CD14-positive monocyte (primary cell): ENCODE results near the gene TNFRSF12A. TPM values are rescaled to one million over a fixed set of nuclear protein-coding genes. Genes with fewer than 3 reads are reported as not detected.

Experiments
- DNase-seq, 3 donors: peaks; one replicate each; pipeline ENCODE4 v3.0.0-alpha.2; 2011 to 2022
- H2AFZ ChIP-seq: 2 replicates; pipeline ENCODE4 v1.6.0; 2012; ENCODE audit warnings: mild to moderate bottlenecking, low read depth, low read length, inconsistent platforms; ENCODE audit not compliant: insufficient read depth, poor library complexity, severe bottlenecking
- H3K27ac ChIP-seq, 2 donors: 1 replicate in 1 of 2; 2 replicates in 1 of 2; pipeline ENCODE4 v1.5.1; 2012 to 2013; ENCODE audit warnings: low read length in 2 of 2, control low read depth in 1 of 2, inconsistent platforms in 1 of 2, low read depth in 1 of 2, mild to moderate bottlenecking in 1 of 2
- H3K27me3 ChIP-seq, 2 donors: one replicate each; pipeline versions ENCODE4 v1.6.0 to v1.6.1; 2011 to 2013; ENCODE audit warnings: low read length in 2 of 2; ENCODE audit not compliant: control insufficient read depth in 2 of 2, insufficient read depth in 2 of 2
- H3K36me3 ChIP-seq, 2 donors: replicated peaks in 1 of 2; 1 replicate in 1 of 2; 2 replicates in 1 of 2; pipeline versions ENCODE4 v1.5.1 to v1.6.1; 2012 to 2013; ENCODE audit warnings: low read length in 2 of 2, control low read depth in 1 of 2, inconsistent platforms in 1 of 2, mild to moderate bottlenecking in 1 of 2; ENCODE audit not compliant: insufficient read depth in 2 of 2, control insufficient read depth in 1 of 2
- H3K4me1 ChIP-seq, 2 donors: 1 replicate in 1 of 2; 2 replicates in 1 of 2; pipeline versions ENCODE4 v1.5.1 to v1.6.1; 2012 to 2013; ENCODE audit warnings: low read length in 2 of 2, control low read depth in 1 of 2, inconsistent platforms in 1 of 2, mild to moderate bottlenecking in 1 of 2, moderate library complexity in 1 of 2; ENCODE audit not compliant: insufficient read depth in 2 of 2, control insufficient read depth in 1 of 2
- H3K4me2 ChIP-seq: replicated peaks from 2 replicates; pipeline ENCODE3; 2012; ENCODE audit warnings: low read length, moderate library complexity, mild to moderate bottlenecking; ENCODE audit not compliant: poor library complexity, severe bottlenecking; ENCODE audit errors: extremely low read depth
- H3K4me3 ChIP-seq, 3 experiments: fragments of 200-600 bp in 1 of 3; sonication (generic) in 1 of 3; replicated peaks in 1 of 3; 1 replicate in 2 of 3; 2 replicates in 1 of 3; pipeline ENCODE4 v1.5.1; 2011 to 2013; ENCODE audit warnings: low read length in 3 of 3, mild to moderate bottlenecking in 3 of 3, control low read depth in 2 of 3, low read depth in 2 of 3, inconsistent platforms in 1 of 3, moderate library complexity in 1 of 3
- H3K79me2 ChIP-seq: 2 replicates; pipeline ENCODE4 v1.6.0; 2012; ENCODE audit warnings: mild to moderate bottlenecking, control low read depth, inconsistent platforms, low read length, moderate library complexity; ENCODE audit not compliant: insufficient read depth
- H3K9ac ChIP-seq: 2 replicates; pipeline ENCODE4 v1.6.0; 2017; ENCODE audit warnings: low read length, mild to moderate bottlenecking; ENCODE audit not compliant: insufficient read depth, poor library complexity, severe bottlenecking
- H3K9me3 ChIP-seq, 2 donors: replicated peaks in 1 of 2; 1 replicate in 1 of 2; 2 replicates in 1 of 2; pipeline versions ENCODE4 v1.5.1 to v1.6.1; 2012 to 2013; ENCODE audit warnings: low read length in 2 of 2, control low read depth in 1 of 2; ENCODE audit not compliant: control insufficient read depth in 1 of 2, insufficient read depth in 1 of 2
- H4K20me1 ChIP-seq: 2 replicates; pipeline ENCODE4 v1.6.0; 2012; ENCODE audit warnings: mild to moderate bottlenecking, low read length, control low read depth, moderate library complexity; ENCODE audit not compliant: insufficient read depth
- H3K27ac Mint-ChIP-seq, 7 donors: one replicate each; pipeline ENCODE4 v1.8.0; 2020; ENCODE audit warnings: mild to moderate bottlenecking in 7 of 7, mixed read lengths in 7 of 7, moderate library complexity in 6 of 7, inconsistent platforms in 2 of 7
- H3K27me3 Mint-ChIP-seq, 3 donors: one replicate each; pipeline ENCODE4 v1.8.0; 2021 to 2022; ENCODE audit warnings: low read depth in 3 of 3, mild to moderate bottlenecking in 3 of 3, mixed read lengths in 3 of 3, moderate library complexity in 3 of 3, inconsistent platforms in 1 of 3
- H3K36me3 Mint-ChIP-seq, 2 donors: one replicate each; pipeline ENCODE4 v1.8.0; 2020; ENCODE audit warnings: mixed read lengths in 2 of 2, inconsistent platforms in 1 of 2, mild to moderate bottlenecking in 1 of 2
- H3K4me1 Mint-ChIP-seq: one replicate; pipeline ENCODE4 v1.8.0; 2020; ENCODE audit warnings: mild to moderate bottlenecking, mixed read lengths
- H3K4me3 Mint-ChIP-seq, 2 donors: one replicate each; pipeline ENCODE4 v1.8.0; 2020; ENCODE audit warnings: mild to moderate bottlenecking in 2 of 2, mixed read lengths in 2 of 2, moderate library complexity in 1 of 2
- H3K9me3 Mint-ChIP-seq, 7 donors: one replicate each; pipeline ENCODE4 v1.8.0; 2020 to 2022; ENCODE audit warnings: mixed read lengths in 7 of 7, mild to moderate bottlenecking in 6 of 7, moderate library complexity in 6 of 7, inconsistent platforms in 2 of 7
- CTCF ChIP-seq: fragments of 200-600 bp; IDR thresholded peaks from one replicate; pipeline ENCODE4 v1.8.0; 2022; ENCODE audit warnings: antibody characterized with exemption, mild to moderate bottlenecking
- WGBS: methylation state at CpG from one replicate; pipeline ENCODE4 v1.1.5; 2013; ENCODE audit warnings: missing lambda C conversion rate; ENCODE audit not compliant: insufficient coverage; 5-methylcytosine and 5-hydroxymethylcytosine counted together
- intact Hi-C, 2 donors: fragments of 100-400 bp; cut with micrococcal nuclease; formaldehyde crosslinking; loops; one replicate each; pipeline versions ENCODE4 v1.15.0 to v1.15.1; 2023
- polyA plus RNA-seq, 3 donors: library from polyadenylated mRNA; depleted of rRNA in 1 of 3; unstranded in 2 of 3; stranded (reverse) in 1 of 3; fragments of 300-500 nt in 2 of 3; fragments of >200 nt in 1 of 3; fragmentation: Illumina TruSeq in 2 of 3; gene quantifications; 1 replicate in 2 of 3; 2 replicates in 1 of 3; pipeline ENCODE4 v1.2.3, GENCODE V29; 2012 to 2021

Gene TNFRSF12A
- polyA plus RNA-seq, 3 donors = 2.9 to 6.2 (median 5.7) TPM

- Mint-ChIP-seq H3K4me3 (no peak overlapping the region), H3K27ac (peak overlapping the region in 1 of 7 donors; percentile 69), H3K36me3 (peaks cover 15 to 29% of the 10 kb centered on the region in 2 donors), H3K4me1 (peaks cover 27% of the 10 kb centered on the region), H3K27me3 (peaks cover 11 to 24% (median 16%) of the 10 kb centered on the region in 3 donors), H3K9me3 (peaks cover 0 to 7% (median 5%) of the 10 kb centered on the region in 7 donors)
- Histone ChIP-seq H3K9me3 (peaks cover 0 to 8% of the 10 kb centered on the region in 2 donors), H3K4me1 (peaks cover 30 to 46% of the 10 kb centered on the region in 2 donors), H3K79me2 (peaks cover 23% of the 10 kb centered on the region), H3K4me2 (peak overlapping the region; percentile 100), H3K4me3 (no peak overlapping the region), H3K9ac (no peak overlapping the region), H4K20me1 (peaks cover 36% of the 10 kb centered on the region), H3K27ac (no peak overlapping the region), H2AFZ (no peak overlapping the region), H3K36me3 (peaks cover 20 to 31% of the 10 kb centered on the region in 2 donors), H3K27me3 (peaks cover 10 to 21% of the 10 kb centered on the region in 2 donors)
- DNase-seq = no peak
- intact Hi-C loops = no loop called here
- TF ChIP-seq CTCF = no peak
- WGBS = 94% methylated on average over 30 of the region's 35 CpGs
Observed at GRCh38 chr16:2971134-2971984, 48.8 kb upstream of the TNFRSF12A start.

DNA sequence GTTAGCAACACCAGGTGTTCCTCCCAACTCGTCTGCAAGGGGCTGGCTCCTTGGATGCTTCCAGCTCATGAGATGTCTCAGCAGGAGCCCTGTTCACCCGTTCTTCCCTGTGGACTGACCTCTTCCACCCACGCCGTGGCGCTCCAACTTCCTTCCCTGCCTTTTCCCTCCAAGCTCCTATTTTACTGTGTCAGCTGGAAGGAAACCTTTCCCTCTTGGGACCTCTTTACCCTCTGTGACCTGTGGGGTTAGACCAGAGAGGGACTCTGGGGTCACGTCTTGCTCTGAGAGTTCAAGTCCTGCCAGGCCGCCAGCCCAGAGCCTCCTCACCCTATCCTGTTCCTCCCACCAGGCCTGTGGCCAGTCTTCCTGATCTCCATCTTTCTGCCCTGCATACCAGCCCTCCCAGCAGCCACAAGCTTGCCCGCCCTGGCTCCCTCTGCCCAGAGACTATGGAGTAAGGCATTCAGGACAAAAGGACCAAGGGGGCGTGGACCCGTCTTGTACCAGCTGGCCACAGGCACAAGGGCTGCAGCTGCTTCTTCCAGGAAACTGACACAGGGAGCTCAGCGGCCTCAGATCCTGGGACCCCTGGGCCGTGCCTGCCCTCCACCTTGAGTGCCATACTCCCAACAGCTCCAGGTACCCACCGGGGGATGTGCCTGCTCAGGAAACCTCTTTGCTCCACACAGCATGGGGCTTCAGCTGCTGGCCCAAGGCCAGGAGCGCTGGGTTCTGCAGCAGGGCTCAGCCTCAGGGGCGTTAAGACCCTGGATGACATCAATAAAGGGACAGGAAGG is 48.0 kb upstream of the TNFRSF12A start:
- no peak overlapping the region for H2AFZ ChIP-seq
- TF ChIP-seq CTCF = no peak
- Mint-ChIP-seq H3K4me3 (peak overlapping the region in 1 of 2 donors; percentile 12), H3K4me1 (peaks cover 27% of the 10 kb centered on the region), H3K36me3 (peaks cover 15 to 31% of the 10 kb centered on the region in 2 donors), H3K27ac (peak overlapping the region in 1 of 7 donors; percentile 10), H3K9me3 (peaks cover 0 to 7% (median 5%) of the 10 kb centered on the region in 7 donors), H3K27me3 (peaks cover 9 to 16% (median 13%) of the 10 kb centered on the region in 3 donors)
- H3K27ac ChIP-seq = no peak overlapping the region
- H3K9me3 ChIP-seq = peaks cover 0 to 8% of the 10 kb centered on the region in 2 donors
- peaks cover 9 to 15% of the 10 kb centered on the region in 2 donors for H3K27me3 ChIP-seq
- no peak overlapping the region for H3K4me2 ChIP-seq
- H3K4me3 ChIP-seq = no peak overlapping the region
- intact Hi-C loops = no loop called here
- peaks cover 36% of the 10 kb centered on the region for H4K20me1 ChIP-seq
- H3K4me1 ChIP-seq = peaks cover 26 to 38% of the 10 kb centered on the region in 2 donors
- H3K36me3 ChIP-seq = peaks cover 20 to 31% of the 10 kb centered on the region in 2 donors
- DNase-seq = no peak
- 88% methylated on average over 11 of the region's 15 CpGs for WGBS
- H3K9ac ChIP-seq = no peak overlapping the region
- peaks cover 23% of the 10 kb centered on the region for H3K79me2 ChIP-seq
